Dermis blood vessel endothelial cell (primary cell): ENCODE measurements around the gene CEBPA. TPM values are rescaled to one million over a fixed set of nuclear protein-coding genes. Genes with fewer than 3 reads are reported as not detected.
"Not testable (repeated sequence)": the region's sequence is repeated elsewhere in the genome, so short reads cannot be mapped to it uniquely, and the experiment has no call there.

Experiments
- DNase-seq: peaks from one replicate; pipeline ENCODE4 v3.0.0; 2010
- total RNA-seq: library from RNA; depleted of rRNA; stranded (reverse); fragments of >200 nt; gene quantifications from 2 replicates; pipeline ENCODE4 v1.2.3, GENCODE V29; 2014

CEBPA gene
- total RNA-seq, 1 donor from 2014 or later = 0.17 TPM

DNA sequence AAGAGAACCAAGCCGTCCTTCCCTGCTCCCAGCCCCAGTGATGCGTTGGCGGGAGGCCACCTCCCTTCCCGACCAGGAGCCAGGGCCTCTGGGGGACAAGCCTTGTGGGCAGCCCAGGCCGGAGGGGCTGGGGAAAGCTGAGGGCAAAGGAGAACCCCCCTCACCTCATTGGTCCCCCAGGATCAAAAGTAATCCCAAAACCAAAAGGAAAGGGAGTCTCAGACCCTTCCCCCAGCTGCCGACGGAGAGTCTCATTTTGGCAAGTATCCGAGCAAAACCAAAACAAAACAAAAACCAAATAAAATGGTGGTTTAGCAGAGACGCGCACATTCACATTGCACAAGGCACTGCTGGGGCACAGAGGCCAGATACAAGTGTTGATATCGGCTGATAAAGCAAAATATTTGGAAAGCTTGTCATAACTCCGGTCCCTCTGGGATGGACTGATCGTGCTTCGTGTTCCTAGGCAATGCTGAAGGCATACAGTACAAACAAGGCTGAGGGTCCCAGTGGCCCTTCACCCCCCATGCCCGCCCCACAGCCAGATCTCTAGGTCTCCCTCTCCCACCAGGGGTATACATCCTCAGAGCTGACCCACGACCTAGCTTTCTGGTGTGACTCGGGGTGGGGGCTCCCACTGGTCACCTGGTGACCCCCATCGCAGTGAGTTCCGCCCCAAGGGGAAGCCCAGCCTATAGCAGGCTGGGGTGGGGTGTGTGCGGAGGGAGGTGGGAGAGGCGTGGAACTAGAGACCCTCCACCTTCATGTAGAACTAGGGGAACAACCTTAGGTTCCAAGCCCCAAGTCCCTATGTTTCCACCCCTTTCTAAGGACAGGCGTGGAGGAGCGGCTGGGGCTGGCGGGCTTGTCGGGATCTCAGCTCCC lies 2.1 kb downstream of the CEBPA start:
- DNase-seq = no peak

DNA sequence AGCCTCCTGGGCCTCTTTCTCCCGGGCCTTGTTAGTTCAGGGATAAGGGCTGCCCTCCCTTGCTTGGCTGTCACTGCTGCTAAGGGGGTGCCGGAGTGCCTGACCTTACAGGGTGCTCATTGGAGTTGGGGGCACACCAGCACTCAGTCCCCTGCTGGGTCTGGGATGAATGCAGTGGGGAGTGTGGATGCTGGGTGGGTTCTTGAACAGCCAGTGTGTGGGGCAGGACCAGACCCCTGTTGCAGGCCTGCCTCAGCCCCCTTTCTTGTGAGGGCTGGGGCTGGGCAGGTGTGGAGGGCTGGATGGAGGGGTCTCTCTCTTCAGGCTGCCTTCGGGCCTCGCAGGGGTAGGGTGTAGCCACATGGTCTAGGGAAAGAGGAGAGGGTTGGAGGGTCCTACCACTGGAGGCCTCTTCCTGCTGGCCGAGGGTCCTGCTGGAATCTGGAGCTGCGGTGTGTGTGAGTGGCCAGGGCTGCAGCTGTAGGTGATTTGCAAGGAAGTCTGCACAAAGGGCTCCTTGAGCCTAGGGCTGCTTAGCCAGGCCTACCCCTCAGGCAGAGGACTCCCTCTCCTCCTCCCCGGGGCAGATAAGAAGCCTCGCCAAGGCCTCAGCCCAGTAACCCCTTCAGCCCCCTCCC lies 3.2 kb downstream of the CEBPA start:
- no peak for DNase-seq

DNA sequence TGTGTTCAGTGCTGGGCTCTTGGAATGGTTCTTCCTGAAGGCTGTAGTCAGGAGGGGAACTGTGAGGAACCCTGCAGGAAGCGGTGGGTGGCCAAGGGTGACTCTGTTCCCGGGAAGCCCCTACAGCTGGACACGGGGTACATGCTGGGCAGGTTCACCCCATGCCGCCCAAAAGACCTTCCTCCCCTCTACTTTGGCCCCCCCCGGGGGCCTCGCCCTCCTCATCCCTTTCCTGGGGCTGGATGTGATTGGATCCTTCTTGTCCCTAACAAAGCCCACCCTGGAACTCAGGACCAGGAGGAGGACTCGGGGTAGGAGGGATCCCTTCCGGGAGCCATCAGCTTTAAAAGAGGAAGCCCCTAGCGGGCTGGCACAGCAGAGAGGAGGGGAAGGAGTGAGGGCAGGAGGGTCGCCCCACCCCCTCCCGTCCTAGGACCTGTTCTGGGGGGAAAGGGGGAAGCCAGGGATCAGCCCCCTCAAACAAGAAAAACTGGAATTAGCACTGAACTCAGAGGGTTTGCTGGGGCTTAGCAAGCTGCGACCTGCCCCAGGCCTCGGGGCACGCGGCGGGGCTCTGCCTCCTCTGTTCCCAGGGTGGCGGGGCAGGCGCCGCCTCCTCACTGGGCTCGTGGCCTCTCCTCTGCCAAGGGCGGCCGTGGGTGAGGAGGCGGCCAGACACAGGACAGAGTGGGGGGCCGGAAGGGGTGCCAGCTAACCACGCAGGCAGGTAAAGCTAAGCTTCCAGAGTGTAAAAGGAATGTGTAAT lies 4.0 kb downstream of the CEBPA start:
- no peak for DNase-seq

DNA sequence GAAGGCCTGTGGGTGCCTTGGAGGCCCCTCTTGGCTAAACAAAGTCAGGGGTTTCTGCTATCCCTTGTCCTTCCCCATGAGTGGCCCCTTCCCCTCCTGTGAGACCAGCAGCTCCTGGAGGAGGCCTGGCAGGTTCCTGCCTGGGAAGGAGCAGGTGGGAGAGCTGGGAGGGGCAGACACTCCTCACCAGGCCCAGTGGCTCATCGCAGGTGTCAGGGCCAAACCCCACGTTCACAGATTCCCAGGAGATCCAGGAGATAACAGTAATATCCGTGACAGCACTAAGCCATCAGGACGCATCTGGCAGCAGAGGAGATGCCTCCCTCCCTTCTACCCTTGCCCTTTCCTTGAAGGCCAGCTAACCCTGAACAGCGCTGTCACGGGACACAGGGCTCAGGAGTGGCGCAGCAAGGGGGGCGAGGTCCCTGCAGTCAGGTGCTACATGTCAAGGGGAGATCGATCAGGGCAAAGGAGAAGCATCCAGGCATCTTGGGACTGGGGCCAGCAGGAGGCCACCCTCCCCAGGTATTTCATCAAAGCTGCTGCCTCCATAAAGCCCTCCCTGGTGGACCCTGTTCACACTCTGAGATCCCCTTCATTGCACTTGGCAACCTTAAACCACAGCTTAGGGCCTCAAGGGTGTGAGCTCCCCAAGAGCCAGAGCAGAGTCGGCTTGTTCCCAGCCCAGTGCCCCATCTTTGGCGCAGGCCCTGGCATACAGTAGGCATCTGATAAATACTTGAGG lies 4.8 kb downstream of the CEBPA start:
- no peak for DNase-seq

DNA sequence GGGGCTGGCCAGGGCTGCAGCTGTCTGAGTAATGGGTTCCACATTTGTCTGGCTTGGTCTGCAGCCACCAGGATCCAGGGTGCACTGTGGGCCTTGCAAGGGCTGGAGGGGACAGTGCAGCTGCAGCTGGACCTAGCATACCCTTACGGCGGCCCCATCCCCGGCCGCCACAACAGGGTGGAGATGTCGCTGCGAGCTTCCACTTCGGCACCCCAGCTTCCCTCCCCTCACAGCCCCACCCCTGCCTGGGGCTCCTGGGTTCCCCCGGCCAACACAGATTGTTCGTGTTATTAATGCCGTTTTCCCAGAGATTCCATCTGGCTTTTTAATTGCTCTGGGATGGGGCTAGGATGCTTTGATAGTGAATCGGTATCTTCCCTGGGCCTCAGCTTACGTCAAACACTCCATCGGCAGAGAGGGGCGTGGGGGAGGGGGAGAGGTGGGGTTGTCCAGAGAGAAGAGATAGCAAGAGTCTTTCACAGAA lies 5.8 kb downstream of the CEBPA start:
- DNase-seq = no peak

DNA sequence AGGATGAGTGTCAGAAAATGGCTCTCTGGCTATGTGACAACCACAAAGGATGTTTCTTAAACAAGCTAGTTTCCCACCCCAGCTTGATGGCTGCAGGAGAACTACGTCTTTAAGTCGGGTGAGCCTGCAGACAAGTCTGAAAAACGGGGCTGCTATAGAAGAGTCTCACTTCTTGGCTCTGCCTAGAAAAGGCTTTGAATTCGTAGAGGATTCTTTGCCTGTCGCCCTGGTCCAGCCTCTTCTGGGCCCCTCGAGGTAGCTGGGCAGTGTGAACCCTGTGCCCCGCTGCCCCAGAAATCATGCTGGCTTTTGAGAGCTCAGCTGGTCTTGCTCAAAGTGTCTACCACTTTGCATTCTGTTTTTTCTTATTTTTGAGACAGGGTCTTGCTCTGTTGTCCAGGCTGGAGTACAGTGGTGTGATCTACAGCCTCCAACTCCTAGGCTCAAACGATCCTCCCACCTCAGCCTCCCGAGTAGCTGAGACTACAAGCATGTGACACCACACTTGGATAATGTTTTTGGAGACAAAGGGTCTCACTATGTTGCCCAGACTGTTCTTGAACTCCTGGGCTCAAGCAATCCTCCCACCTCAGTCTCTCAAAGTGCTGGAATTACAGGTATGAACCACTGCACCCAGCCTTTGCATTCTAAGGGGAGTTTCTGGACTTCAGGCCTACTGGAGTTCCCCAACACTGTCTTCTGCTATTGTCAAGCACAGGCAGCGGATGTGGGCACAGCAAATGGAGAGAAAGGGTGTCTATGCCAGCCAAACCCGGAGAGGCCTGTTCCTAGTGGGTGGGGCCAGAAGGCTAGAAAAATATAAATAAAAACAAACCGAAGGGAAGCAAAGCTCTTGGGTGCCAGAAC lies 6.5 kb downstream of the CEBPA start:
- no peak for DNase-seq

DNA sequence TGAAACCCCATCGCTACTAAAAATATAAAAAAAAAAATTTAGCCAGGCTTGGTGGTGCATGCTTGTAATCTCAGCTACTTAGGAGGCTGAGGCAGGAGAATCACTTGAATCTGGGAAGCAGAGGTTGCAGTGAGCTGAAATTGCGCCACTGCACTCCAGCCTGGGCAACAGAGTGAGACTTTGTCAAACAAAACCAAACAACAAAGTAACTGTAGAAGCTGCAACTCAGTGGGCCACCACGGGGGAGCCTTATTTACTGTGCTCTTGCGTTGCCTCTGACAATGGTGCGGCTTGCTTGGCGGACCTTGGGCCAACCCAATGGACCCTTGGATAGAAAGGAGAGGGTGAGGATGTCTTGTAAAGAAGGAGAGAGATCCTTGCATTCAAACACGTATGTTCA lies 7.3 kb downstream of the CEBPA start:
- not testable (repeated sequence) for DNase-seq

DNA sequence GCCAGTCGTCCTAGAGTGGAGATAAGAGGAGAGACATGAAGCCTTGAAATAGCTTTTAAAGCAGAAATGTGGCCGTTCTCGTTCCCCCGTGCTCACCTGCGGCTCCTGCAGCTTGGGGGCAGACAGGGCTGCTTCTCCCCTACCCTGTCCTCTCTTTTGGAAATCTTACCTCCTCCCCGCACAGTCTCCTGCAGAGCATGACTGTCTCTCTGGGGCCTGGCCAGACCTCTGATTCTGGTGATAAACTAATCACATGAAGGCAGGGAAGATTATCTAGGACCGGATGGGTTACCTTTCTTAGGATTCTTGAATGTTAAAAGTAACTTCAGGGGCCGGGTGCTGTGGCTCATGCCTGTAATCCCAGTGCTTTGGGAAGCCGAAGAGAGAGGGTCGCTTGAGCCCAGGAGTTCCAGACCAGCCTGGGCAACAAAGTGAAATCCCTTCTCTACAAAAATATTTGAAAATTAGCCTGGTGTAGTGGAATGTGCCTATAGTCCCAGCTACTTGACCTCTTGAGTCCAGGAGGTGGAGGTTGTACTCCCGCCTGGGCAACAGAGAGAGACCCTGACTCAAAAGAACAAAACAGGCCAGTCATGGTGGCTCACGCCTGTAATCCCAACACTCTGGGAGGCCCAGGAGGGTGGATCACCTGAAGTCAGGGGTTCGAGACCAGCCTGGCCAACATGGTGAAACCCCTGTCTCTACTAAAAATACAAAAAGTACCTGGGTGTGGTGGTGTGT lies 8.1 kb downstream of the CEBPA start:
- DNase-seq = no peak

DNA sequence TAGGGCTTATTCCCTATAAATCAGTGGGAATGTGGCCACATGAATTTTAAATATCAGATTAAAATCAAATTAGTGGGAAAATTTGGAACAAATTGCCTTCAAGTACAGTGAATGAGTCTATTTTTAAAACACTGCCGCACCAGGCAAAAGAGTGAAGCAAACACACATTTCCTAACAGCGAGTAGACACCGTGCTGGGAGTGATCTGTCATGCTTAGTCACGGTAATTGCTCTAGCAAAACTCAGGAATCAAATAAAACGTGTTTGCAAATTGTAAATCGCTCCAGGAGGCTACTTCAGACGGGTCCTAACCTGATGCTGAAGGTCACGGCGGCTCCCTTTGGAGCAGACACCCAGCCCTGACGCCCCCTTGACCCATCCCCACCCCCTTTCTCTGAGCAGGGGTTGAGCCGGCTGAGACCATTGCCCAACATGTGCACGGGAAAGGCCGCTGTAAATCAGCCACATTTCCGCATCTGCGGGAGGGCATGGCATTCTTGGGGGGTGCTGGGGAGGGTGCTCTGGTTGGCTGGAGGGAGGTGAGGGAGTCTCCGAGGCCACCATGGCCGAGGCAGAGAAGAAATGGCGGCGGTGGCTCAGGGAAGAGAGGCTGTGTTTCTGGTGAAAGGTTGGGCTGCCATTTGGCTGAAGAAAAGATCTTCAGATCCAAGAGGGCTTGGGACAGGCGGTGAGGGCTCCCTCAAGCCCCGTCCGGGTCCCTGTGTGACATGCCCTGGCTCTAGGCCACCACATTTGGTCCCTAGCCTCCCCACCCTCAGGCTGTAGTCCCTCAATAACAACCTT lies 8.9 kb downstream of the CEBPA start:
- no peak for DNase-seq

DNA sequence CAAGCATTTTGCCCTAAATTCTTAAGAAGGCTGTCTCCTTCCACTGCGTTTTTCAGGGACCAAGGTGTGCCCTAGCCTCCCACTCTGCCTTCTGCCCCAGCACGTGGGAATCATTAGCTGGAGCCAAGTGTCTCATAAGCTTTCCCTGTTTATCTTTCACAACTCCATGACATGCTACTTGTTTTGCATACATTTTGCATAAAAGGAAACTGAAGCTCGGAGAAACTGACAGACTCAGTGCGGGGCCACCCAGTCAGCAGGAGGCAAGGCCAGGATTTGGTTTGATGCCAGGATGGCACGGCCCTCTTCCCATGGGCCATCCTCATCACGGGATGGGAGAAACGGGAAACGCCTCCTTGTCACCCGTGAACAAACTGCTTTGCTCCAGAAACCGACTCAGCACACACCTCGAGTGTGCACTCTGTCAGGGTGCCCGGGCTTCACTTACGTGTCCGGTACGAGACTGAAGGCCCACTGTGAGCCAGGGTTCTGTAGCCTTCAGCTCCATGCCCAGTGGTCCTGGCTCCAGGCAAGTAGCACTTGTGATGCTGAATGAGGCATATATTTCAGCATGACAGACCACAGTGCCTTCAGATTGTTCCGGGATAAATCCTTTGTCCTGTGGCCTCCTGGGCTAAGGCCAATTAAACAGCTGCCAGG lies 9.6 kb downstream of the CEBPA start:
- no peak for DNase-seq

DNA sequence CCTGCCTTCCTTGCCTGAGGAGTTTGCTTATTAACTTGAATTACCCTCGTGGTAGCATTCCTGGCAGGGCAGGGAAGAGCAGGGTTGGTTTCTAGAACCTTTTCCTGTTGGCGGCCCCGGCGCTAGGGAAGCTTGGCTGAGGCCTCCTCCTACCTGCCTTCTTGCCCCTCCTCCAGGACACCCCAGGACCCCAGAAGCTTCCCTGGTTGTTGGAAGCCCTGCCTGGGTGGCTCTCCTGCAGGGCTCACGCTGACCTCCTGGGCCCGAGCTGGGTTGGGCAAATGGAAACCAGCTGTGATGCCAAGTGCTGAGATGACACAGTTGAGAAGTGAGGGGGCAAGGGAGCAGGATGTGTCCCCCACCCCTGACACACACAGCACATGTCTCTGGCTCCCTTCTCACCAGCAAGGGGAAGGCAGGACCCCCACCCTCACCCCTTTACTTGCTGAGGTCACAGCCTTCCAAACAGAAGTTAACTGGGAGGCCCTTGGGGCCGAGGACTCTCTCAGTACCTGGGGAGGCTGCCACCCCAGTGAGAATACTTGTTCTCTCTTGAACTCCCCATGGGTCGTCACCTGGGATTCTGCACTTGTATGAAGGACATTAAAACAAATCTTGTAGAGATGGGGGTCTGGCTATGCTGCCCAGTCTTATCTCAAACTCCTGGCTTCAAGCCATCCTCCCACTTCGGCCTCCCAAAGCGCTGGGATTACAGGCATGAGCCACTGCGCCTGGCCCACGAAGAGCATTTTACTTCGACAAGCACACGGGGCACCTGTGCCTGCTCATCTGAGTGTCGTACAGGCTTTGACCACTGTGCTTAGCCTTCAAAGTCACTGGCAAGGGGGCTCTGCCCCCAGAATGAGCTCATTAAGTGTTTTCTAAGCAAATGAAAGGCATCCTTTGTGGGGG lies 10.5 kb downstream of the CEBPA start:
- DNase-seq = no peak

DNA sequence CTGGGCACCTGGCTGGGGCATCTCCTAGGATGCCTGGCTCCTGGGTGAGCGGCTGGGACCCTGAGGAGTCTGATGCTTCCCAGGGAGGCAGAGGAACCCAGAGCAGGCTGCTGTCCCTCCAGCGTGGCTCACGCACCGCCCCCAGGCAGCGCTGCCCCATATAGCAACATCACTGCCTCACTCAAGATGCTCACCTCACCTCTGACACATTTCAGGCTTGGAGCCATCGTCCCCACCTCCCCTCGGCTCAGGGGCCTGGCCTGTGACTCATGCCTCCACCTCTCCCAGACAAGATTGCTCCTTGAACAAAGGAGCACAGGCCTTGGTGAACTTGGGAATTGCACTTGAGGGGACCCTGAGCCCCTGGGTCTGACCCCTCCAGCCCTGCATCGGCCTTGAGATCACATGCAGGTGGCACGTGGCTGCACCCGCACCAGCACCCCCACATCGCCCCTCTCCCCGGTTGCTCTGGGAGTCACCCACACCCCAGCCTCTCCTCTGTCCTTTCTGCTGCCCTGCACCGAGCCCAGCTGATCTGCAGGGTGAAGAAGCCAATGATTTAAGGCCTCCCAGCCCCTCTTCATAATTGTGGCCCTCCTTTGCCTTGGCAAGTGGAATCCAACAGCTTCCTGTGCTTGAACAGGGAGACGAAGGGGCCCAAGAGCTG lies 11.2 kb downstream of the CEBPA start:
- no peak for DNase-seq

DNA sequence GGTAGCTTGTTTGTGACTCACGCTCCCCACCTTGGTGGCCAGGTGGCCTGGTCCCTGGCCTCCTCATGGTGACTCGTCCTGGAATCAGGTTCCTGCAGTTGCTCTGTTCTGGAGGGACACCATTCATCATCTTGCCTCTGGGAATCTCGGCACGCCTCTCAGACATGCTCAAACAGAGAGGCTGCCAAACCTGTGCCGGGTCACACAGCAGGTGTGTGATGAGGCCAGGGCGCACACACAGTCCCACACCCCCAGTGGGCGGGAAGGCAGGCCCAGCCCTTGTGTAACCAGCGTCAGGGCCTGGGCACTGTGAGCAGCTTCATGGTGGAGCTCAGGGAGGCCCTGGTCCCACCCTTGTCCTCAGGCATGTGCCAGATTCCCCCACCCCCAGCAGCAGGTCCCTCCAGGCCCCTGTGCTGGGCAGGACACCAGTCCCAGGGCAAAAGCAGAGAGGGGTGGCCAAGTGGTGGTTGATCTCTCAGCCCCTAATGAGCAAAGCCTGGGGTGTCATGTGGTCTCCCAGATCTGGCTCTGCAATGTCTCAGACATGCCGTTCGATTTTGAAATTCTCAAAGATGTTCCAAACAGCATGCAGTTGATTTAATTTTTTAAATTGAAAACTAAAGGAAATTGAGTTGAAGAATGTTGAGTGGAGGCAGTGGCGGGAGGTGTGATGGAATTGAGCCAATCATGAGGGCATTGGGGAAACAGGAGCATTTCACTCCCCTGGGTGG lies 12.1 kb downstream of the CEBPA start:
- no peak for DNase-seq

DNA sequence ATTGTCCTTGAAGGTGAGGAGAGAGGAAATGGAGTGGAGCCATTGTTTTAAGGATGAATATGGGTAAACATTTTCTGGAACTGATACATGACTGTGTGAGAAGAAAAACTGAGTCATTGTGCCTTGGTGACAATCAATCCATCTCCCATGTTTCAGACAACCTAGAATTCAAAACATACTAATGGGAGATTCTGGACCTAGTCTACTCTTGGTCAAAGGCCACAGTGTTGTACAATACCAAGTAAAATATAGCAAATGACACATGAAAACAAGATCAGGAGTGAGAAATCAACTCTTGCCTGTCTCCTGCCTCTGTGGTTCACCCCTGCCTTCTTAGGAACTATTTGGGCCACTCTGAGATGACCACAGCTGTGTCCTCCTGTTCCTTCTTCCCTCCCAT lies 13.1 kb downstream of the CEBPA start:
- DNase-seq = no peak

DNA sequence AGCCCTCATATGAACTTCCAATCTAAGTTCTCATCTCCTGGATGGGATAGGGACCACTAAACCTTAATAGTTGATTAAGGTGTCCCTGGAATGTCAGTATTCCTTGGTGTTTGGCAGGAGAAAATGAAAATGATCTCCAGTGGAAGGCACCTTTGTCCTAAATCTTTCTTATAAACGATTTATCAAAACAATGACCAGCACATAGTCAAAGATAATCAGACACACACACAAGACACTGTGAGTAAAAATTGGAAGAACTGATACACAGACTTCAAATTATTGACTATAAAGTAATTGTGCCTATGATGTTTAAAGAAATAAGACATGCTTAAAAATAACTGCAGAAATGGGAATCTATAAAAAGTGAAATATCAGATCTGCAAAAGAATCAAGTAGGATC lies 13.7 kb downstream of the CEBPA start:
- DNase-seq = no peak

DNA sequence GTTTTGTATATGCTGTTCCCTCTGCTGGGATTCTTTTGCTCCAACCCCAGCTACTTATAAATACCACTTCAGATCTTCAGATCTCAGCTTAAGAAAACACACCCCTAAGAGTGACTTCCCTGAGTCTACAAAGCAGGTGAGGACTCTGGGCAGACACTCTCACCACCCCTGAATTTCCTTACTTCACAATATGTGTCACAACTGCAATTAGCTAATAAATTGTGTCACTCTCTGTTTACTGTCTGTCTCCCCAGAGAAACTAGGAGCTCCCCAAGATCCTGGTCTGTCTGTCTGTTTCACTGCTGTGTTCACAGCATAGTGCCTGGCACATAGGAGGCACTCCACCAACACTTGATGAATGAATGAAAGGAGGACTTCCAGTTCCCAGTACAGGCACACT lies 14.4 kb downstream of the CEBPA start:
- DNase-seq = no peak

DNA sequence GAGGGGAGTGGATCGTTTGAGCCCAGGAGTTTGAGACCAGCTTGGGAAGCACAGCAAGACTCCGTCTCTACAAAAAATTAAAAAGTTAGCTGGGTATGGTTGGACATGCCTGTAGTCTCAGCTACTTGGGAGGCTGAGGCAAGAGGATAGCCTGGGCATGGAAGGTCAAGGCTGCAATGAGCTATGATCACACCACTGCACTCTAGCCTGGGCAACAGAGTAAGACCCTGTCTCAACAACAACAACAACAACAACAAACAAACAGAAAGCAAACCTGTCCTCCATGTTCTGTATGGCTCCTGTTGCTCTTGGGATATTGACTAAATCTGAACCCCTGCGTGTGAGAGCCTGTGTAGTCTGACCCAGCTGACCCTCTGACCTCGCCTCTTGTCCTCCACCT lies 14.9 kb downstream of the CEBPA start:
- DNase-seq = no peak
